Stimulated activated CD8-positive, alpha-beta memory T cell treated with anti-CD3 and anti-CD28 coated beads, Interleukin-15, amount 100 ng/mL, for 24 hours (primary cell): ENCODE data around the gene PDXK.
"Not testable (repeated sequence)": the region's sequence is repeated elsewhere in the genome, so short reads cannot be mapped to it uniquely, and the experiment has no call there.

Experiments
- DNase-seq: peaks from one replicate; pipeline ENCODE4 v3.0.0-alpha.2; 2020; ENCODE audit warnings: low read depth

Gene PDXK

DNA sequence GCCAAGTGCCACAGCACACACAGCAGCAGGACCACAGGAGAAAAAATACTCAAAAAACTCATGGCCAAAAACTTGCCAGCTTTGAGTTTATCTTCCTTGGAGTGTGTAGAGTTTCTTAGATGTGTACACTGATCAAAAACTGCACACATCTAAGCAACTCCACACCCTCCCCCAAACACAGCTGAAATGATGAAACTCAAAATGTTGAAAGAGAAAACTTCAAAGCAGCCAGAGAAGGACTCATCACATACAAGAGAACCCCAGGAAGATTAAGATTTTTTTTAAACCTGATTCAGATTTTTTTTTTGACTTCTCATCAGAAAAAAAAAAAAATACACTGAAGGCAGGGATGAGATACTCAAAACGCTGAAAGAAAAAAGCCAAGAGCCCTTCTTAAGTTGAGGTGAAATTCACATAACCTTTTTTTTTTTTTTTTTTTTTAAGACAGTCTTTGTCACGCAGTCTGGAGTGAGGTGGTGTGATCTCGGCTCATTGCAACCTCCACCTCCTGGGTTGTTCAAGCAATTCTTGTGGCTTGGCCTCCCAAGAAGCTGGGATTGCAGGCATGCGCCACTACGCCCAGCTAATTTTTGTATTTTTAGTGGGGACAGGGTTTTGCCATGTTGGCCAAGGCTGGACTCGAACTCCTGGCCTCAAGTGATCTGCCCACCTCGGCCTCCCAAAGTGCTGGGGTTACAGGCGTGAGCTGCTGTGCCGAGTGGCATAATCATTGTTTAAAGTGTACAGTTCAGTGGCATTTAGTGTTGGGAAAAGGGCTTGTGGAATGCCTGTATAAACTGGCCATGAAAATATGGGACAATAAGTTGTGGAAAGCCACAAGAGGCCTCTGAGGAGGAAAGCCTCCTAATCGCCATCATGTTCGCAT, 20.9 kb upstream of the PDXK start:
- no peak for DNase-seq

GRCh38 chr21:43699492-43699777, 19.5 kb upstream of the PDXK start:
- DNase-seq, result not testable (repeated sequence)

DNA sequence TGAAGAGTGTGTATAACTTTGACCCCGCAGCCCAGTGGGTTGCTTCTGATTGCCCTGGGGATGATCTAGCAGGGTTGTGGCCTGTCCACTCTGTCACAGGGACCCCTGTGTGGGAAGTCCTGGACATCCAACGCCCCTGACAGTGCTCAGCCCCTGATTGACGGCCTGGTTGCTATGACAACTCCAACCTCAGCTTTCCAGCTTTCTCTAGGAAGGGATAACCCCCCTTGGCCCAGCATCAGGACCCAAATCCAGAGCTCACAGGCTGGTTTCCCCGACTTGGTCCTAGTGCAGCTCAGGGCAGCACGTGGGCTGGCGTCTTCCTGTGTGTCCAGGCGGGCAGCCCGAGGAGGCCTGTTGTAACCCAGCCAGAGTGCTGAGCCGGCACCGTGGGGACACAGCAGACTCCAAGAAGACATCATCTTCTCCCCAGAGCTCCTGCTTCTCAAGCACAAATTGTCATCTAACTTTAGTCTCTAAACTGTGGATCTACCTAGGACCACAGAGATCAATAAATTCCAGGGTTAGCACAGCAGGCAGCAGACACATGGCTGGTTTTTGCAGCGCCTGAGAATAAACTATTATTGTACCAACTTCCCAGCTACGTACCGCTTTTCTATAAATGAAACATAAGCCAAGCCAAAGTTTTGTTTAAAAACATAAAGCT, 18.9 kb upstream of the PDXK start:
- no peak for DNase-seq

GRCh38 chr21:43701936-43702784, 16.8 kb upstream of the PDXK start:
- DNase-seq, result no peak

DNA sequence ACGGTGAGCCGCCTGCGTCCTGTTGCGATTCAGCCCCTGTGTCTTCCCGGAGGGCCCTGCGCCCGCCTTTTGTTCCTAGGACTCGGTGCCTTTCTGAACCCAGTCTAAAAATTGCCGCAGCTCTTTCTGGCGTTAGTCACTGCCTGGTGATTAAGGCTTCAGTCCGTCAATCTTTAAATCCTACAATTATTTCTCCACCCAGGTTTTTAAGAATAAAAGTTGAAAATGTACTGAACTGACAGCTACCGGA, 16.2 kb upstream of the PDXK start:
- DNase-seq, result no peak

- no peak for DNase-seq
Observed at GRCh38 chr21:43703035-43703880, 15.7 kb upstream of the PDXK start.

DNA sequence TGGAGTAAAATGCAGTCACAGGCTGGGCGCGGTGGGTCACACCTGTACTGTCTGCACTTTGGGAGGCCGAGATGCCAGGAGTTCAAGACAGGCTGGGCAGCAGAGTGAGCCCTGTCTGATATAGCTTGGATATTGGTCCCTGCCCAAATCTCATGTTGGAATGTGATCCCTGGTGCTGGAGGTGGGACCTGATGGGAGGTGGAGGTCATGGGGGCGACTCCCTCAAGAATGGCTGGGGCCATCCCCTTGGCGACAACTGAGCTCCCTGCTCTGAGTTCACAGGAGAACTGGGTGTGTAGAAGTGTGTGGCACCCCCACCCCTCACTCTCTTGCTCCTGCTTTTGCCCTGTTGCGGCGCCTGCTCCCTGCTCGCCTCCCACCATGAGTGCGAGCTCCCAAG, 11.5 kb upstream of the PDXK start:
- no peak for DNase-seq

DNA sequence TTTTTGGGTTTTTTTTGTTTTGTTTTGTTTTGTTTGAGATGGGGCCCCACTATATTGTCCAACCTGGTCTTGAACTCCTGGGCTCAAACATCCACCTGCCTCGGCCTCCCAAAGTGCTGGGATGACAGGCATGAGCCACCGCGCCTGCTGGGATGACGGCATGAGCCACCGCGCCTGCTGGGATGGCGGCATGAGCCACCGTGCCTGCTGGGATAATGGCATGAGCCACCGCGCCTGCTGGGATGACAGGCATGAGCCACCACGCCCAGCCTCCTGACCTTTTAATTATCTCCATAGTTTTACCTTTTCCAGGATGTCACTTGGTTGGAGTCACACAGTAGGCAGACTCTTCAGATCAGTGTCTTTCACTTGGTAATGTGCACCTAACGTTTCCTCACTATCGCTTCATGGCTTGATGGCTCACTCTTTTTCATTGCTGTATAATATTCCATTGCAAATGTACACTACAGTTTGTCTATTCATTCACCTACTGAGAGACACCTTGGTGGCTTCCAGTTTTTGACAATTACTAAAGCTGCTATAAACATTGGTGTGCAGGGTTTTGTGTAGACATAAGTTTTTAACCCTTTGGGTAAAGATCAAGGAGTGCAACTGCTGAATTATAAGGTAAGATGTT, 10.1 kb upstream of the PDXK start:
- no peak for DNase-seq

DNA sequence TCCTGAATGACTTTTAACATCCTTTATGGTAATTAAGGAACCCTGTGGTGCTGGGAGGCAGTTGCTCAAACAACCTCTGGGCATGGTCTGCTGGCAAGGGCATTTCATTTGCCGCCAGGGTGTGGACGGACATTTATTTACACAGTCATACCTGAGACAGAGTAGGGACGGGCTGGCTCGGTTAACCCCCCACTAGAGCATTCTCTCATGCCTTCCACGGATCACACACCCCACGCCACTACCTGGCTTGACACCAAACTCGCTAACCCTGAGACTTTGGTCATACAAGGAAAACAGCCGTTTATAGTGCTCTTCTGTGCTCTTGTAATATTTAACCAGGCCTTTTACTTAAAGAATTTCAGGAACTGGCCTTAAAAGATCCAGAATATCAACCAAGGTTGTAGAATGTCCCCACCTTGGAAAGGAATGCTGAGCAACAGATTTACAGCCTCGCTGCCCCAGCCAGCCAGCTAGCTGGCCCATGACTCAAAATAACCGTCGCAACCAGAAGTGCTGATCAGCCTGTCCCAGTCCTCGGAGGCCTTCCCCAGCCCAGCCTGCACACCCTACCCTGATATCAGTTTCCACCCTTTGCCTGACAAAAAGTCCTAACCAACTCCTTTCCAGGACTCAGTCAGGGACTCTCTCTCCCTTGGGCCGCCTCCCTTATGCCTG, 6.5 kb upstream of the PDXK start:
- no peak for DNase-seq

DNA sequence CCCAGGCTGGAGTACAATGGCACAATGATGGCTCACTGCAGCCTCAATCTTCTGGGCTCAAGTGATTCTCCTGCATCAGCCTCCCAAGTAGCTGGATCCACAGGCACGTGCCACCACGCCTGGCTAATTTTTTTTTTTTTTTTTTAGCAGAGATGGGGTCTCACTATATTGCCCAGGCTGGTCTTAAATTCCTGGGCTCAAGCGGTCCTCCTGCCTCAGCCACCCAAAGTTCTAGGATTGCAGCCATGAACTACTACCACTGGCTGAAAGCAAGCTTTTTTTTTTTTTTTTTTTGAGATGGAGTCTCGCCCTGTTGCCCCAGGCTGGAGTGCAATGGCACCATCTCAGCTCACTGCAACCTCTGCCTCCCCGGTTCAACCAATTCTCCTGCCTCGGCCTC, 5.8 kb upstream of the PDXK start:
- not testable (repeated sequence) for DNase-seq

GRCh38 chr21:43716376-43717165, 2.4 kb upstream of the PDXK start:
- DNase-seq, result no peak

DNA sequence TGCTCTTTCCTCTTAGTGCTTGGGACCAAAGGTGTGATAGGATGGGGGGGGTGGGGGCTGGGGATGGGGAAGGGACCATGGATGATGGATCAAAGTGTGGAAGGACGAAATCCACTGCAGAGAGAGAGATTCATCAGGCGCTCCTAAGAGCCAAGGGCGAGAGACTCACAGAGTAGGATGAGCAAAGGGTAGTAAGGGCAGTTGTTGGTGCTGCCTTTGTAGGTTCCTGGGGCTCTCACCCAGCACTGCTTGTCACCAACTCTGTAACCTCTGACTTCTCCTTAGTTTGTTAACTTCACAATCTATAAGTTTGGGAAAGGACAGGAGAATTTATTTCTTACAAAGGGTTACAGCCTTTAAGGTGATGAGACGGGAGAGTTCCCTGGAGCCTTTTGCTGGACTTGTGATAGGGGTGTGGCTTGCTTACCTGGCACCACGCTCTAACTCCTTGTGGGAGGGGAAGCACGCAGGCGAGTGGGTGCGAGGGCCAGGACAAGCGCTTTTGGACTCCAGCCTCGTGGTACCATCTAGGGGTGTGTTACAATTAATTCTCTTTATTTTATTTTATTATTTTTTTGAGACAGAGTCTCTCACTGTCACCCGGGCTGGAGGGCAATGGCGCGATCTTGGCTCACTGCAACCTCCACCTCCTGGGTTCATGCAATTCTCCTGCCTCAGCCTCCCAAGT, 1.6 kb upstream of the PDXK start:
- no peak for DNase-seq

DNA sequence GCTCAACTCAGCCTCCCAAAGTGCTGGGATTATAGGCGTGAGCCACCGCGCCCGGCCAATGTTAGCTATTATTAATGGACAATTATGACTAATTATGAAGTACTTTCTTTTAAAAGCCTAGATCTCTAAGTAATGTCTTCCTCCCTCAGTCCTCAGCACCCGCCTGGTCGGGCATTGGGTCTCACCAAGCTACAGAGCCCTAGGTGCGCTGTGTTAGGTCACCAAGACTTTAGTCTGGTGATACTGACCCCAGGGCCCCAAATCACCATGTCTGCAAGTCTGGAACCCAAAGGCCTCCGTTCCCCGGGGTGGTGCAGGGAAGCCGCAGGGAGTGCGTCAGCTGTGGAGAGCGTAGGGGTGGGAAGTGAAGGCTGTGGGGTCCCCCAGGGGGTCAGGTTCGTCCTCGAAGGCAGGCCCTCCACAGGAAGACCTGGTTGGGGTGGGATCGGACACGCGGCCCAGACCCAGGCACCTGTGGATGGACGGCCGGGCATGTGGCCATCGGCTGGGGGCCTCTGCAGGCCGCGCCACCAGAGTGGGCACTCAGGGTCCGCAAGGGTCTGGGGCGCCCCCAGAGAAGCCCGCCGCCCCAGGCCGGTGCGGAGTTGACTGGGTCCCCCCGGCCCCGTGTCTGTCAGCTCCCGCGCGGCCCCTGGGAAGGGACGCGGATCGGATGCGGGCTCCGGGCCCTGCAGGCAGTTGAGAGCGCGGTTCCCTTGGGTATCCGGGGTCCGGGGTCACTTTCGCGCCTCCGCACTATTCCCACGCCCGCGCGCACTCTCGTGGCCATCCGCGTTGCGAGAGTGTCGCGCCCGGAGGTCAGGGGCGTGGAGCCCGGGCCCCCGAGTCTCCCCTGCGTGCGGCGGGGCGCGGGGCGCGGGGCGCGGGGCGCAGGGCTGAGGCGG, 710 bp upstream of the PDXK start:
- DNase-seq, result no peak

DNA sequence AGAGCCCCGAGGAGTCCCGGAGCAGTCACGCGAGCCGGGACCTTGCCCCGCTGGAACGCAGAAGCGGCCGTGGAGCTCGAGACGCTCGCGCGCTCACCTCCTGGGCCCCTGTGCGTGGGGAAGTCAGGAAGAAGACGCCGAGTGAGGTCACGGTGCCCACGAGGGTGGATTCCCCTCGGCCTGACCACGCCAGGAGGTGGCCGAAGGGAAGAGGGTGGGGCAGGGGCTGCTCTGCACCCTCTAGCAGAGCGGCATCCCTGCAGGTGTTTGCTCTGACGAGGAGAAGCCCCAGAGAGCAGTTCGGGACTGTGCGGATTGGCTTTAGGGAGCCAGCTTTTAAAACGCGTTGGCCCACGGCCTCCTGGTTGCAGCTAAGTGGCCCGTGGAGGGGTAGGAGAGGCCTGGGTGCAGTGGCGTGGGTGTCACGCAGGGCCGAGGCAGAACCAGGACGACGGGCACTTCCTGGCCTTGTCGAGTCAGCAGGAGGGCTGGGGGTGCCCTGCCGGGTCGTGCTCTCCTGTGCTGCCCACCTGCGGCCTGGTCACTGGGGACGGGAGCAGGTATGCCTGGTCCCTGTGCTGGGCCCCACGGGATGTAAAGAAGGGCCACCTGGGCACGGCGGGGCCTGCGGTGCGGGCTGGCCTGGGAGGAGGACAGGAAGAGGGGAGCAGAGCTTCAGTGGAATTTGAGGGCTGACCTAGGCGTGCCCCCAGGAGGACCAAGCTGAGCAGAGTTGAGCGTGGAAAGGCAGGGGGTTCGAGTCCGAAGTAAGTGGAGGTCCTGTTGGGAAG, 1.0 kb downstream of the PDXK start:
- no peak for DNase-seq

DNA sequence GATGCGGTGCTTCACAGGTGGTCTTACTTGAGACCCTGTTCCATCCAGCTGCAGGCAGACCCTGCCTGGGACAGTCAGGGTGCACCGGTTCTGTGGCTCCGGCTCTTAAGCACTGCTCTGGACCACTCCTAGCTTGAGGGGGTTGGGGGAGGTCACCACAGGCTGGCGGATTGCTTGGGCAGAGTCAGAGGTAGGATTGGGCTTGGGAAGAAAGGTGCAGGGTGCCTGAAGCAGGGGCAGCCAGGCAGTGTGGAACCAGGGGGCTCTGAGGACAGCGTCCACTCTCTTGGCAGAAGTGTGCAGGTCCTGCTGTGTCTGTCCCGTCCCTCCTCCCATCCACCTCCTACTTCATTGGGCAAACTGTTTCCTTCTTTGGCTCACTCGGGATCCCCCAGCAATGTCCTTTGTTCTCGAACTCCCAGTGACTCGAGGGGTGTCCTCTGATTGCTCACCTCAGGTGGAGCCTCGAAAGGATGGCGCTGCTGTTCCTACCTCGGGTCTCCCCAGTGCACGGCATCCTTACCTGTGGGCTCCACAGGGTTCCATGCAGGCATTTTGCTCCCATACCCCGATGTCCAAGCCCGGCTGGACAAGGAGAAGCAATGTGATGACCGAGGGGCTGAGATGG, 1.7 kb downstream of the PDXK start:
- DNase-seq, result no peak

DNA sequence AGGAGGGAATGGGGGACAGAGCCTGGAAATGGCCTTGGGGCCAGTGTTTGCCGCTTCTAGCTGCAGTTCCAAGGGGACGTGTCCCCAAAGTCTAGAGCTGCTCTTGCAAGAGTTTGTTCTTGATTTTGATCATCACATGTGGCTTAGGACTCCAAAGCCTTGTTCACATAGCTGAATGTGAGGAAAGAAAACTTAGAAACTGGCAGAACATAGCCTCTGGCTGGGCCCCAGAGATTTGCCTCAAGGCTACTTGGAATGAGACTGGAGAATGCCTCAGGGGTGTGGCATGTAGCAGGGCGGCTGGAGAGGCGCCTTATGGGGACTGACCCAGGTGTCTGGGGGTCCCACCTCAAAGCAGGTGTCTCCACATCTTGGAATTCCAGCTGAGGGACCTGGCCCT, 2.3 kb downstream of the PDXK start:
- DNase-seq, result no peak

GRCh38 chr21:43721939-43722338, 3.0 kb downstream of the PDXK start:
- no peak for DNase-seq
